Nephron progenitor cell (in vitro differentiated cells): ENCODE measurements around the gene PGK1.
"Not testable (repeated sequence)": the region's sequence is repeated elsewhere in the genome, so short reads cannot be mapped to it uniquely, and the experiment has no call there.

Source experiments
- DNase-seq: peaks from one replicate; pipeline ENCODE4 v3.0.0; 2021
- H3K27ac Mint-ChIP-seq: 2 replicates; pipeline ENCODE4 v1.8.0; 2021; ENCODE audit warnings: mild to moderate bottlenecking, moderate library complexity, mixed read lengths
- H3K27me3 Mint-ChIP-seq: 2 replicates; pipeline ENCODE4 v1.8.0; 2021; ENCODE audit warnings: mild to moderate bottlenecking, low read depth, mixed read lengths; ENCODE audit not compliant: poor library complexity
- H3K36me3 Mint-ChIP-seq: 2 replicates; pipeline ENCODE4 v1.8.0; 2021; ENCODE audit warnings: low read depth, mixed read lengths
- H3K4me1 Mint-ChIP-seq: 2 replicates; pipeline ENCODE4 v1.8.0; 2021; ENCODE audit warnings: mixed read lengths
- H3K4me3 Mint-ChIP-seq: 2 replicates; pipeline ENCODE4 v1.8.0; 2021; ENCODE audit warnings: mild to moderate bottlenecking, moderate library complexity, mixed read lengths
- H3K9me3 Mint-ChIP-seq: 2 replicates; pipeline ENCODE4 v1.8.0; 2021; ENCODE audit warnings: mild to moderate bottlenecking, moderate library complexity, mixed read lengths
- TF ChIP-seq, protein P1 (sequence below): fragments of 200-600 bp; sonication (generic); IDR thresholded peaks from 2 replicates; pipeline ENCODE4 v1.5.0; 2021; ENCODE audit warnings: antibody characterized with exemption

Gene PGK1

GRCh38 chrX:78131117-78131516 lies 27.1 kb downstream of the PGK1 start:
- peak overlapping the region; percentile 5 for H3K27ac Mint-ChIP-seq
- no peaks in the 10 kb centered on the region for H3K9me3 Mint-ChIP-seq
- no peaks in the 10 kb centered on the region for H3K4me1 Mint-ChIP-seq
- peaks cover 35% of the 10 kb centered on the region for H3K36me3 Mint-ChIP-seq
- no peak for DNase-seq
- H3K27me3 Mint-ChIP-seq: no peaks in the 10 kb centered on the region
- no peak overlapping the region for H3K4me3 Mint-ChIP-seq
- TF ChIP-seq, protein P1, sequence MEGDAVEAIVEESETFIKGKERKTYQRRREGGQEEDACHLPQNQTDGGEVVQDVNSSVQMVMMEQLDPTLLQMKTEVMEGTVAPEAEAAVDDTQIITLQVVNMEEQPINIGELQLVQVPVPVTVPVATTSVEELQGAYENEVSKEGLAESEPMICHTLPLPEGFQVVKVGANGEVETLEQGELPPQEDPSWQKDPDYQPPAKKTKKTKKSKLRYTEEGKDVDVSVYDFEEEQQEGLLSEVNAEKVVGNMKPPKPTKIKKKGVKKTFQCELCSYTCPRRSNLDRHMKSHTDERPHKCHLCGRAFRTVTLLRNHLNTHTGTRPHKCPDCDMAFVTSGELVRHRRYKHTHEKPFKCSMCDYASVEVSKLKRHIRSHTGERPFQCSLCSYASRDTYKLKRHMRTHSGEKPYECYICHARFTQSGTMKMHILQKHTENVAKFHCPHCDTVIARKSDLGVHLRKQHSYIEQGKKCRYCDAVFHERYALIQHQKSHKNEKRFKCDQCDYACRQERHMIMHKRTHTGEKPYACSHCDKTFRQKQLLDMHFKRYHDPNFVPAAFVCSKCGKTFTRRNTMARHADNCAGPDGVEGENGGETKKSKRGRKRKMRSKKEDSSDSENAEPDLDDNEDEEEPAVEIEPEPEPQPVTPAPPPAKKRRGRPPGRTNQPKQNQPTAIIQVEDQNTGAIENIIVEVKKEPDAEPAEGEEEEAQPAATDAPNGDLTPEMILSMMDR: no peak

GRCh38 chrX:78133238-78133960 lies 29.4 kb downstream of the PGK1 start:
- TF ChIP-seq, protein P1: no peak
- Mint-ChIP-seq H3K9me3 (peaks cover 3% of the 10 kb centered on the region), H3K4me3 (no peak overlapping the region), H3K27ac (no peak overlapping the region), H3K27me3 (no peaks in the 10 kb centered on the region), H3K36me3 (peaks cover 26% of the 10 kb centered on the region), H3K4me1 (no peaks in the 10 kb centered on the region)
- DNase-seq: no peak

DNA sequence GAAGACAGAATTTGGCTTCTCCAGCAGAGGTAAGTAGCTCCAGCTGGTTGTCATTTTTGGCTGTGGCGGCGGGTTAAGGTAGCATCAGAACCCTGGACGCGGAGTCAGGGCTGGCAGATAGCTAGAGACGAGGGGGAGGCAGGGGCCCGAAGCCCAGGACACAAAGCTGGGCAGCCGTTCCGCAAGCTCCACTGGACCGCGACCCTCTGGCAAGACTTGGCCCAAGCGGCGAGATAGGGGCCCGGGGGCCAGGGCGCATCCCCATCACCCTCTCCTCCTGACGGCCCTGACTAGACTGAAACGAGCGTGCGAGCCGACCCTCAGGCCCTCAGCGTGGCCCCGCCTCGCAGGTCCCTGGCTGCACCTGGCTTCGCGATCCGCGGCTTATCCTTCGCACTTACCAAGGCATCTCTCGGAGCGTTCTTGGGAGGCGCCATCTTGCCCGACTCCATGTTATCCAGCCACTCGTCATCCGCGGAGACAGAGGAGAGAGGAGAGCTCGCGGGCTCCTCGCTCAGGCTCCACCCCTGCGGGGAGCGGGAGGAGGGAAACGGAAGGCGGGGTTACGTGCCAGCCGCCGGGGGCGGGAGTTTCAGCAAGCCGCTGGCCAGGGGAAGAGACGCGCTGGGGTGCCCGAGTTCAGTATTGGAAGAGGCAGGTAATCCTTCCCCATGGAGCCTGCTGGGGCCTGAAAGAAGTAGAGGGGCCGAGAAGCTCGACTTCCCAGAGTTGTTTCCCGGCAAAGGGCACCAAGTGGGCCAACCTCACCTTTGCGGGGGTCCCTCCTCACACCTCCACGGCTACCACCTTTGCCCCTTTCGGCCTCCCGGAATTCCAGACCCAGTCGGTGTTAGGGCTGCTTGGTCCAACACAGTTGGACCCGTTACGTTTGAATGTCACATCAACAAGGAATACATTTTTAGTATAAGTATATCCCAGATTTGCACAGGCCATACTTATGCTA lies 35.4 kb downstream of the PGK1 start, which contains the start of gene TAF9B:
Gene TAF9B, minus strand, starts transcription at position 491 of the 964 bp plus-strand sequence. Its CDS starts 39 bp downstream, at position 452.
- no peaks in the 10 kb centered on the region for H3K27me3 Mint-ChIP-seq
- TF ChIP-seq, protein P1: no peak
- H3K4me1 Mint-ChIP-seq: no peaks in the 10 kb centered on the region
- H3K36me3 Mint-ChIP-seq: peaks cover 6% of the 10 kb centered on the region
- peaks cover 39% of the 10 kb centered on the region for H3K9me3 Mint-ChIP-seq
- H3K27ac Mint-ChIP-seq: peak within 1 kb of the TSS; percentile 89
- peak within 1 kb of the TSS; percentile 86 for H3K4me3 Mint-ChIP-seq
- DNase-seq: peak; percentile 80

DNA sequence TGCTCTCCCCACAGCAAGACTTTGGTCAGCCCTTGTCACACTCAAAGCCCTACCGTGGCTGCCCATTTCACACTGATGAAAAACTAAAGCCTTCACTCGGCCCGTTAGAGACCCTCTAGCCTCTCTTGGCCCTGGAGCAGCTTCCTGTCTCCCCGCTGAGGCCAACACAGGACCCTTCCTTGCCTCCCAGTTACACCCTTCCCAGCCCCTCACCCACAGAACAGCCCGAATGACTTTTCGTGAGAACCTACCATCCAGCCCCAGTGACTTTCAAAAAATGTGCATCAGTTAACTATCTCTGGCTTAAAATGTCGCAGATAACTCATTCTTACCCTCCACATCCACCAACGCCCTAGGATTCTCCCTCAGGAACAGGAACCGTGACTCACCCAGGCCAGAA lies 36.2 kb downstream of the PGK1 start:
- Mint-ChIP-seq H3K27ac (no peak overlapping the region), H3K4me3 (peak overlapping the region; percentile 86), H3K9me3 (peaks cover 41% of the 10 kb centered on the region), H3K27me3 (no peaks in the 10 kb centered on the region), H3K4me1 (no peaks in the 10 kb centered on the region), H3K36me3 (peaks cover 5% of the 10 kb centered on the region)
- no peak for DNase-seq
- TF ChIP-seq, protein P1: no peak

GRCh38 chrX:78147002-78147540 lies 43.0 kb downstream of the PGK1 start:
- H3K4me1 Mint-ChIP-seq, H3K27ac Mint-ChIP-seq, DNase-seq, H3K4me3 Mint-ChIP-seq, H3K36me3 Mint-ChIP-seq, H3K27me3 Mint-ChIP-seq: not testable (repeated sequence)
- peaks cover 86% of the 10 kb centered on the region for H3K9me3 Mint-ChIP-seq

DNA sequence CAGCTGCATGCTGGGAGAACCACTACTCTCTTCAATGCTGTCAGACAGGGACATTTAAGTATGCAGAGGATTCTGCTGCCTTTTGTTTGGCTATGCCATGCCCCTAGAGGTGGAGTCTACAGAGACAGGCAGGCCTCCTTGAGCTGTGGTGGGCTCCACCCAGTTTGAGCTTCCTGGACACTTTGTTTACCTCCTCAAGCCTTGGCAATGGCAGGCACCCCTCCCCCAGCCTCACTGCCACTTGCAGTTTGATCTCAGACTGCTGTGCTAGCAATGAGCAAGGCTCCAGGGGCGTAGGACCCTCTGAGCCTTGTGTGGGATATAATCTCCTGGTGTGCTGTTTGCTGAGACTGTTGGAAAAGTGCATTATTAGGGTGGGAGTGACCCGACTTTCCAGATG lies 53.3 kb downstream of the PGK1 start:
- not testable (repeated sequence) for DNase-seq, H3K27ac Mint-ChIP-seq, H3K27me3 Mint-ChIP-seq, H3K36me3 Mint-ChIP-seq, H3K4me1 Mint-ChIP-seq, H3K4me3 Mint-ChIP-seq
- H3K9me3 Mint-ChIP-seq: peaks cover 74% of the 10 kb centered on the region

DNA sequence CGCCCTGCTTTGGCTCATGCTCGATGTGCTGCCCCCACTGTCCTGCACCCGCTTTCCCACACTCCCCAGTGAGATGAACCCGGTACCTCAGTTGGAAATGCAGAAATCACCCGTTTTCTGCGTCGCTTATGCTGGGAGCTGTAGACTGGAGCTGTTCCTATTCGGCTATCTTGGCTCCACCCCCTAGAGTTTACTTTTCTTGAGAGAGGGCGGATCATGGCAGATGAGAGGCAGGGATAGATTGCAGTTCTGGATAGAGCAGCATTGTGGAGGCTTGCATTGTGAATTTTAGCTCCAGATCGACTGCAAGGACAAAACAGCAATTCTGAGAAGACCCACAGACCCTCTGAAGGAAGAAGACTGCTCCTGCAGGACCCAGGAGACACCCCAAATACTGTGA lies 53.8 kb downstream of the PGK1 start:
- not testable (repeated sequence) for H3K4me1 Mint-ChIP-seq, H3K36me3 Mint-ChIP-seq, DNase-seq, H3K27me3 Mint-ChIP-seq, H3K27ac Mint-ChIP-seq, H3K4me3 Mint-ChIP-seq
- H3K9me3 Mint-ChIP-seq: peaks cover 79% of the 10 kb centered on the region

DNA sequence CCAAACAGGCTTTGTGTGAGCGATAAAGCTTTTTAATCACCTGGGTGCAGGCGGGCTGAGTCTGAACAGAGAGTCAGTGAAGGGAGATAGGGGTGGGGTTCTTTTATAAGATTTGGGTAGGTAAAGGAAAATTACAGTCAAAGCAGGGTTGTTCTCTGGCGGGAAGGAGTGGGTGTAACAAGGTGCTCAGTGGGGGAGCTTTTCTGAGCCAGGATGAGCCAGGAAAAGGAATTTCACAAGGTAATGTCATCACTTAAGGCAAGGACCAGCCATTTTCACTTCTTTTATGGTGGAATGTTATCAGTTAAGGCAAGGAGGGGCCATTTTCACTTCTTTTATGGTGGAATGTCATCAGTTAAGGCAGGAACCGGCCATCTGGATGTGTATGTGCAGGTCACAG lies 56.7 kb downstream of the PGK1 start:
- H3K27ac Mint-ChIP-seq, H3K27me3 Mint-ChIP-seq, H3K4me1 Mint-ChIP-seq, H3K4me3 Mint-ChIP-seq, H3K36me3 Mint-ChIP-seq, DNase-seq: not testable (repeated sequence)
- peaks cover 74% of the 10 kb centered on the region for H3K9me3 Mint-ChIP-seq

DNA sequence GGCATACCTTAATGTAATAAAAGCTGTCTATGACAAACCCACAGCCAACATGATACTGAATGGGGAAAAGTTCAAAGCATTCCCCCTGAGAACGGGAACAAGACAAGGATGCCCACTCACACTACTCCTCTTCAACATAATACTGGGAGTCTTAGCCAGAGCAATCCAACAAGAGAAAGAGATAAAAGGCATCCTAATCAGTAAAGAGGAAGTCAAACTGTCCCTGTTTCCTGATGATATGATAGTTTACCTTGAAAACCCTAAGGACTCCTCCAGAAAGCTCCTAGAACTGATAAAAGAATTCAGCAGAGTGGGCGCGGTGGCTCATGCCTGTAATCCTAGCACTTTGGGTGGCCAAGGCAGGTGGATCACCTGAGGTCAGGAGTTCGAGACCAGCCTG lies 59.1 kb downstream of the PGK1 start:
- H3K4me1 Mint-ChIP-seq, H3K27ac Mint-ChIP-seq, DNase-seq, H3K27me3 Mint-ChIP-seq, H3K4me3 Mint-ChIP-seq, H3K36me3 Mint-ChIP-seq: not testable (repeated sequence)
- peaks cover 52% of the 10 kb centered on the region for H3K9me3 Mint-ChIP-seq
